ENCODE measurements around the gene TFG.
"Not testable (repeated sequence)": the region's sequence is repeated elsewhere in the genome, so short reads cannot be mapped to it uniquely, and the experiment has no call there.

The TFG gene

DNA sequence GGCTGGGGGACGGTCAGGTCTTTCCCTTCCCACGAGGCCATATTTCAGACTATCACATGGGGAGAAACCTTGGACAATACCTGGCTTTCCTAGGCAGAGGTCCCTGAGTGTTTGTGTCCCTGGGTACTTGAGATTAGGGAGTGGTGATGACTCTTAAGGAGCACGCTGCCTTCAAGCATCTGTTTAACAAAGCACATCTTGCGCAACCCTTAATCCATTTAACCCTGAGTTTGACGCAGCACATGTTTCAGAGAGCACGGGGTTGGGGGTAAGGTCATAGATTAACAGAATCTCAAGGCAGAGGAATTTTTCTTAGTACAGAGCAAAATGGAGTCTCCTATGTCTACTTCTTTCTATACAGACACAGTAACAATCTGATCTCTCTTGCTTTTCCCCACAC lies 42.6 kb upstream of the TFG start:
- not testable (repeated sequence) for H4K8ac ChIP-seq (ENCODE audit: low read depth, low read length)
- WGBS (ENCODE audit: extremely low coverage, insufficient coverage, insufficient read length), result no CpG with 5 or more reads among the region's 6 CpGs

DNA sequence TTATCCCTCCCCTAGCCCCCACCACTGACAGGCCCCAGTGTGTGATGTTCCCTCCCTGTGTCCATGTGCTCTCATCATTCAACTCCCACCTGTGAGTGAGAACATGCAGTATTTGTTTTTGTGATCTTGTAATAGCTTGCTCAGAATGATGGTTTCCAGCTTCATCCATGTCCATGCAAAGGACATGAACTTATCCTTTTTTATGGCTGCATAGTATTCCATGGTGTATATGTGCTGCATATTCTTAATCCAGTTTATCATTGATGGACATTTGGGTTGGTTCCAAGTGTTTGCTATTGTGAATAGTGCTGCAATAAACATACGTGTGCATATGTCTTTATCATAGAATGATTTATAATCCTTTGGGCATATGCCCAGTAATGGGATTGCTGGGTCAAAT lies 42.0 kb upstream of the TFG start:
- not testable (repeated sequence) for H3K27me3 ChIP-seq (ENCODE audit: insufficient read depth, low read length); H3K27ac ChIP-seq (ENCODE audit: low read depth, low read length); H2BK12ac ChIP-seq (ENCODE audit: low read length); H3K79me1 ChIP-seq (ENCODE audit: low read length); H3K4me3 ChIP-seq (ENCODE audit: low read depth, low read length); DNase-seq; H3K9ac ChIP-seq (ENCODE audit: low read length); H3K36me3 ChIP-seq (ENCODE audit: control insufficient read depth in 1 of 2, insufficient read depth in 2 of 2, low read length in 2 of 2); H4K12ac ChIP-seq (ENCODE audit: low read depth, low read length); H3K4me2 ChIP-seq (ENCODE audit: low read length); H3K18ac ChIP-seq (ENCODE audit: low read length); H3K4me1 ChIP-seq (ENCODE audit: control insufficient read depth in 1 of 2, insufficient read depth in 2 of 2, low read length in 2 of 2); H4K91ac ChIP-seq (ENCODE audit: low read depth, low read length); H2BK120ac ChIP-seq (ENCODE audit: insufficient read depth, low read length, poor library complexity); H4K8ac ChIP-seq (ENCODE audit: low read depth, low read length); H2AK5ac ChIP-seq (ENCODE audit: low read length); H3K79me2 ChIP-seq (ENCODE audit: control insufficient read depth, insufficient read depth, low read length, poor library complexity); H2BK5ac ChIP-seq (ENCODE audit: low read depth, low read length, poor library complexity); H3K23ac ChIP-seq (ENCODE audit: low read length); H3K4ac ChIP-seq (ENCODE audit: low read depth, low read length); H2AFZ ChIP-seq (ENCODE audit: insufficient read depth, low read length, poor library complexity); H3K9me3 ChIP-seq (ENCODE audit: insufficient read depth, low read depth, low read length); H3K14ac ChIP-seq (ENCODE audit: low read length)
- WGBS (ENCODE audit: extremely low coverage, insufficient coverage, insufficient read length), result no CpG with 5 or more reads among the region's 1 CpG

More for the DNA sequence above, 42.6 kb upstream of the TFG start:
- H4K91ac ChIP-seq (ENCODE audit: low read depth, low read length); H4K12ac ChIP-seq (ENCODE audit: low read depth, low read length); H2BK5ac ChIP-seq (ENCODE audit: low read depth, low read length, poor library complexity); H3K18ac ChIP-seq (ENCODE audit: low read length); DNase-seq; H3K9me3 ChIP-seq (ENCODE audit: insufficient read depth, low read depth, low read length); H2AK5ac ChIP-seq (ENCODE audit: low read length); H3K23ac ChIP-seq (ENCODE audit: low read length); H3K4me2 ChIP-seq (ENCODE audit: low read length); H3K36me3 ChIP-seq (ENCODE audit: control insufficient read depth in 1 of 2, insufficient read depth in 2 of 2, low read length in 2 of 2); H3K4ac ChIP-seq (ENCODE audit: low read depth, low read length); H3K27me3 ChIP-seq (ENCODE audit: insufficient read depth, low read length); H3K4me1 ChIP-seq (ENCODE audit: control insufficient read depth in 1 of 2, insufficient read depth in 2 of 2, low read length in 2 of 2); H3K9ac ChIP-seq (ENCODE audit: low read length); H2BK12ac ChIP-seq (ENCODE audit: low read length); H2AFZ ChIP-seq (ENCODE audit: insufficient read depth, low read length, poor library complexity); H2BK120ac ChIP-seq (ENCODE audit: insufficient read depth, low read length, poor library complexity); H3K27ac ChIP-seq (ENCODE audit: low read depth, low read length); H3K14ac ChIP-seq (ENCODE audit: low read length); H3K79me2 ChIP-seq (ENCODE audit: control insufficient read depth, insufficient read depth, low read length, poor library complexity); H3K4me3 ChIP-seq (ENCODE audit: low read depth, low read length); H3K79me1 ChIP-seq (ENCODE audit: low read length): not testable (repeated sequence)

DNA sequence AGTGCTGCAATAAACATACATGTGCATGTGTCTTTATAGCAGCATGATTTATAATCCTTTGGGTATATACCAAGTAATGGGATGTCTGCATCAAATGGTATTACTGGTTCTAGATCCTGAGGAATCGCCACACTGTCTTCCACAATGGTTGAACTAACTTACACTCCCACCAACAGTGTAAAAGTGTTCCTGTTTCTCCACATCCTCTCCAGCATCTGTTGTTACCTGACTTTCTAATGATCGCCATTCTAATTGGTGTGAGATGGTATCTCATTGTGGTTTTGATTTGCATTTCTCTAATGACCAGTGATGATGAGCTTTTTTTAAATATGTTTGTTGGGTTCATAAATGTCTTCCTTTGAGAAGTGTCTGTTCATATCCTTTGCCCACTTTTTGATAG lies 38.3 kb upstream of the TFG start:
- H2AFZ ChIP-seq (ENCODE audit: insufficient read depth, low read length, poor library complexity), result not testable (repeated sequence)

DNA sequence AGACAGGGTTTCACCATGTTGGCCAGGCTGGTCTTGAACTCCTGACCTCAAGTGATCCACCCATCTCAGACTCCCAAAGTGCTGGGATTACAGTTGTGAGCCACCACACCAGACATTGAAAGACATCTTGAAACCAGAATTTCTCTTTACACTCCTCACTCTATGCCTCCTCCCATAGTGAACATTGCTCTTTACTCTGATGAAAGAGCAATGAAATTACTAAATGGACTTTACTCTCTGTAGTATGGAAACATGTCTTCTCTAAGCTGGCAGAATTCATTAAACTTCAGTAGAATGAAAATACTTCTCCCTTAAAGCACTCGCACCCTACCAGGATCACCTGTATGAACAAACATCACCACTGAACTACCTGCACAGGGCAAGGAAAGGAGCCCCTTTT lies 27.8 kb upstream of the TFG start:
- Histone ChIP-seq H3K4me3 (ENCODE audit: low read depth, low read length) (no peak overlapping the region), H3K4ac (ENCODE audit: low read depth, low read length) (no peak overlapping the region), H3K4me1 (ENCODE audit: control insufficient read depth in 1 of 2, insufficient read depth in 2 of 2, low read length in 2 of 2) (no peaks in the 10 kb centered on the region), H3K9ac (ENCODE audit: low read length) (no peak overlapping the region), H3K18ac (ENCODE audit: low read length) (no peak overlapping the region), H3K36me3 (ENCODE audit: control insufficient read depth in 1 of 2, insufficient read depth in 2 of 2, low read length in 2 of 2) (no peaks in the 10 kb centered on the region), H2BK120ac (ENCODE audit: insufficient read depth, low read length, poor library complexity) (no peak overlapping the region), H2AFZ (ENCODE audit: insufficient read depth, low read length, poor library complexity) (no peak overlapping the region), H3K27ac (ENCODE audit: low read depth, low read length) (no peak overlapping the region), H4K91ac (ENCODE audit: low read depth, low read length) (no peak overlapping the region), H2AK5ac (ENCODE audit: low read length) (no peak overlapping the region), H3K79me2 (ENCODE audit: control insufficient read depth, insufficient read depth, low read length, poor library complexity) (no peaks in the 10 kb centered on the region), H3K27me3 (ENCODE audit: insufficient read depth, low read length) (no peaks in the 10 kb centered on the region), H3K9me3 (ENCODE audit: insufficient read depth, low read depth, low read length) (no peaks in the 10 kb centered on the region), H3K4me2 (ENCODE audit: low read length) (no peak overlapping the region), H3K14ac (ENCODE audit: low read length) (no peak overlapping the region), H2BK12ac (ENCODE audit: low read length) (no peak overlapping the region), H4K8ac (ENCODE audit: low read depth, low read length) (no peak overlapping the region), H3K23ac (ENCODE audit: low read length) (no peak overlapping the region), H4K12ac (ENCODE audit: low read depth, low read length) (no peak overlapping the region), H3K79me1 (ENCODE audit: low read length) (no peaks in the 10 kb centered on the region), H2BK5ac (ENCODE audit: low read depth, low read length, poor library complexity) (no peak overlapping the region)
- DNase-seq, result no peak
- no CpG with 5 or more reads among the region's 1 CpG for WGBS (ENCODE audit: extremely low coverage, insufficient coverage, insufficient read length)

More for the DNA sequence above, 38.3 kb upstream of the TFG start:
- not testable (repeated sequence) for DNase-seq; H3K9me3 ChIP-seq (ENCODE audit: insufficient read depth, low read depth, low read length); H3K27me3 ChIP-seq (ENCODE audit: insufficient read depth, low read length); H4K91ac ChIP-seq (ENCODE audit: low read depth, low read length); H3K14ac ChIP-seq (ENCODE audit: low read length); H3K4me3 ChIP-seq (ENCODE audit: low read depth, low read length); H3K27ac ChIP-seq (ENCODE audit: low read depth, low read length); H2BK120ac ChIP-seq (ENCODE audit: insufficient read depth, low read length, poor library complexity); H3K4me2 ChIP-seq (ENCODE audit: low read length); H3K9ac ChIP-seq (ENCODE audit: low read length); H4K8ac ChIP-seq (ENCODE audit: low read depth, low read length); H3K36me3 ChIP-seq (ENCODE audit: control insufficient read depth in 1 of 2, insufficient read depth in 2 of 2, low read length in 2 of 2); H3K4me1 ChIP-seq (ENCODE audit: control insufficient read depth in 1 of 2, insufficient read depth in 2 of 2, low read length in 2 of 2); H3K18ac ChIP-seq (ENCODE audit: low read length); H3K23ac ChIP-seq (ENCODE audit: low read length); H2BK12ac ChIP-seq (ENCODE audit: low read length); H2AK5ac ChIP-seq (ENCODE audit: low read length); H3K4ac ChIP-seq (ENCODE audit: low read depth, low read length); H3K79me1 ChIP-seq (ENCODE audit: low read length); H4K12ac ChIP-seq (ENCODE audit: low read depth, low read length); H2BK5ac ChIP-seq (ENCODE audit: low read depth, low read length, poor library complexity); H3K79me2 ChIP-seq (ENCODE audit: control insufficient read depth, insufficient read depth, low read length, poor library complexity)
- WGBS (ENCODE audit: extremely low coverage, insufficient coverage, insufficient read length), result no CpG with 5 or more reads among the region's 2 CpGs

Data from trophoblast cell (in vitro differentiated cells and primary cell).